HG03064 (cell line): ENCODE measurements around the gene NGEF.

Experiments
- ATAC-seq: cut with Tn5 transposase; IDR thresholded peaks from one replicate; pipeline ENCODE4 v1.9.1; 2021; ENCODE audit warnings: low read depth; ENCODE audit not compliant: unreplicated experiment

Gene NGEF

GRCh38 chr2:232876161-232876977, 136.7 kb downstream of the NGEF start:
- ATAC-seq = no peak

- no peak for ATAC-seq
Observed at GRCh38 chr2:232875256-232876121, 137.6 kb downstream of the NGEF start.

GRCh38 chr2:232874677-232875223, 138.3 kb downstream of the NGEF start:
- no peak for ATAC-seq

- ATAC-seq = no peak
Observed at GRCh38 chr2:232873909-232874641, 139.0 kb downstream of the NGEF start.

GRCh38 chr2:232873292-232873908, 139.7 kb downstream of the NGEF start:
- ATAC-seq = no peak

- no peak for ATAC-seq
Observed at GRCh38 chr2:232872826-232873225, 140.2 kb downstream of the NGEF start.

- ATAC-seq = no peak
Observed at GRCh38 chr2:232871835-232872736, 141.0 kb downstream of the NGEF start.

- ATAC-seq = no peak
Observed at GRCh38 chr2:232871418-232871834, 141.6 kb downstream of the NGEF start.

GRCh38 chr2:232870766-232871371, 142.2 kb downstream of the NGEF start:
- ATAC-seq = no peak

GRCh38 chr2:232870018-232870765, 142.9 kb downstream of the NGEF start, which contains the start of gene SNORC:
SNORC (plus strand) TSS chr2:232870264; CDS start chr2:232870342, 78 bp downstream.
- ATAC-seq = no peak

GRCh38 chr2:232869138-232870017, 143.7 kb downstream of the NGEF start:
- ATAC-seq = no peak

GRCh38 chr2:232866104-232866503, 147.0 kb downstream of the NGEF start:
- no peak for ATAC-seq

GRCh38 chr2:232865165-232865564, 147.9 kb downstream of the NGEF start:
- no peak for ATAC-seq

- ATAC-seq = no peak
Observed at GRCh38 chr2:232863996-232864395, 149.1 kb downstream of the NGEF start.

GRCh38 chr2:232861353-232861752, 151.7 kb downstream of the NGEF start:
- no peak for ATAC-seq

- ATAC-seq = no peak
Observed at GRCh38 chr2:232860593-232861241, 152.3 kb downstream of the NGEF start.
